NCI-H1105 treated with DMSO at 0.1 percent for 48 hours (cell line): ENCODE measurements around the gene XIST.
"Not testable (repeated sequence)": the region's sequence is repeated elsewhere in the genome, so short reads cannot be mapped to it uniquely, and the experiment has no call there.

Experiments used
- DNase-seq: peaks from one replicate; lab custom pipeline; 2025; lab: John Stamatoyannopoulos, UW

The XIST gene

DNA sequence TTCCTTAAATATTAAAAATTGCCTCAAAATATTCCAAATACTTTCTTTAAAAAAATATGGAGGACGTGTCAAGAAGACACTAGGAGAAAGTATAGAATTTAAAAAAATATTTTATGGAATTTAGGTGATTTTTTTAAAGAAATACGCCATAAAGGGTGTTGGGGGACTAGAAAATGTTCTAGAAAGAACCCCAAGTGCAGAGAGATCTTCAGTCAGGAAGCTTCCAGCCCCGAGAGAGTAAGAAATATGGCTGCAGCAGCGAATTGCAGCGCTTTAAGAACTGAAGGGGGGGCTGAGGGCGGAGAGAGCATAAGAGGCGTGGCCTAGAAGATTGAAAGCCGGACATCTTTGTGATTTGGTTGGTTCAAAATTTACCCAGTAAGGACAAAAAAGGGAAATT is at the start of gene XIST:
XIST (minus strand) TSS at position 248 of the 400 bp plus-strand sequence.
- no peak for DNase-seq

DNA sequence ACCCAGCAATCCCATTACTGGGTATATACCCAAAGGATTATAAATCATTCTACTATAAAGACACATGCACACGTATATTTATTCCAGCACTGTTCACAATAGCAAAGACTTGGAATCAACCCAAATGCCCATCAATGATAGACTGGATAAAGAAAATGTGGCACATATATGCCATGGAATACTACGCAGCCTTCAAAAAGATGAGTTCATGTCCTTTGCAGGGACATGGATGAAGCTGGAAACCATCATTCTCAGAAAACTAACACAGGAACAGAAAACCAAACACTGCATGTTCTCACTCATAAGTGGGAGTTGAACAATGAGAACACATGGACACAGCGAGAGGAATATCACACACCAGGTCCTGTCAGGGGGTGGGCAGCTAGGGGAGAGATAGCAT is 45.8 kb upstream of the XIST start:
- DNase-seq, result not testable (repeated sequence)

DNA sequence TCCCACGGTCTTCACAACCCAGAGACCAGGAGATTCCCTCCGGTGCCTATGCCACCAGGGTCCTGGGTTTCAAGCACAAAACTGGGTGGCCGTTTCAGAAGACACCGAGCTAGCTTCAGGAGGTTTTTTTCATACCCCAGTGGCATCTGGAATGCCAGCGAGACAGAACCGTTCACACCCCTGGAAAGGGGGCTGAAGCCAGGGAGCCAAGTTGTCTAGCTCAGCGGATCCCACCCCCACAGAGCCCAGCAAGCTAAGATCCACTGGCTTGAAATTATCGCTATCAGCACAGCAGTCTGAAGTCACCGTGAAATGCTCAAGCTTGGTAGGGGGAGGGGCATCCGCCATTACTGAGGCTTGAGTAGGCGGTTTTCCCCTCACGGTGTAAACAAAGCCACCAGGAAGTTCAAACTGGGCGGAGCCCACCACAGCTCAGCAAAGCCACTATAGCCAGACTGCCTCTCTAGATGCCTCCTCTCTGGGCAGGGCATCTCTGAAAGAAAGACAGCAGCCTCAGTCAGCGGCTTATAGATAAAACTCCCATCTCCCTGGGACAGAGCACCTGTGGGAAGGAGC is 40.1 kb upstream of the XIST start:
- DNase-seq, result not testable (repeated sequence)

DNA sequence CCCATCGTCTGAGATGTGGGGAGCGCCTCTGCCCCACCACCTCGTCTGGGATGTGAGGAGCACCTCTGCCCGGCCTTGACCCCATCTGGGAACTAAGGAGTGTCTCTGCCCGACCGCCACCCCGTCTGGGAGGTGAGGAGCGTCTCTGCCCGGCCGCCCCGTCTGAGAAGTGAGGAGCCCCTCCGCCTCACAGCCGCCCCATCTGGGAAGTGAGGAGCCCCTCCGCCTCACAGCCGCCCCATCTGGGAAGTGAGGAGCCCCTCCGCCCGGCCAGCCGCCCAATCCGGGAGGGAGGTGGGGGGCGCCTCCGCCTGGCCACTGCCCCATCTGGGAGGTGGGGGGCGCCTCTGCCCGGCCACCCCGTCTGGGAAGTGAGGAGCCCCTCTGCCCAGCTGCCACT is 29.7 kb upstream of the XIST start:
- not testable (repeated sequence) for DNase-seq

DNA sequence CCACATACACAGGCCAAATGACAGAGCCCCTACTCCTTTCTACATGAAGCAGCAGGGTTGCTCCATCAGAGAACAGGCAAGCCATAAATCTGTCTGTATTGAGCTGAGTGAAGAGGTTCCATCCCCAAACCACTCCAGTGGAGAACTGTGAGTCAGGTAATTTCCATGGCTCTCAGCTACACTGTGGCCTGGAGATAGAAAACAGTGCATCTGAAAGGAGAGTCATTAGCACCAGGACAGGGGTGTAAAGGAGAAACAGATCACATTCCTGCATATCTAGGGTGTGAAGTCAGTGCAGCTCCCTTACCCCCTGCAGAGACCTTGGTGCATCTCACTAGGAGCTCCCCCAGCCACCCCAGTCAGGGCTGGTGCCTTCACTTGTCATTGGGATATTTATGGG is 25.2 kb upstream of the XIST start:
- no peak for DNase-seq

DNA sequence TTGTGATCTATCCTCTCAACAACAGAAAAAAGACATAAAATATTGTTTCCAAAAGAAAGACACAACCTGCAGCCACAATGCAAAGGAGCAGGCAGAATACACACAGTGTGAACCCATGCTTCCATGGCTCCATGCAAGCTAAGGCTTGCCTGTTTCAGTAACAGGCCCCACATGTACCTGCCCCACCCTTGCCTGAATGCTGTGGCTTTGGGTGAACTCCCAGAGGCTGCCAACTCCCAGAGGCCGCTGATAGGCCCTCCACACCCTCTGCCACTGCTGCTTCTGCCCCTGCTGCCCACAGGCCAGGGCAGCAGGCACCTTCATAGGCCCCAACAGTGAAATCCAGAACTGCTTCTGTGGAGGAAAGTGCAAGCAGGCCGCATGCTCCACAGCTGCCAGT is 24.4 kb upstream of the XIST start:
- no peak for DNase-seq

DNA sequence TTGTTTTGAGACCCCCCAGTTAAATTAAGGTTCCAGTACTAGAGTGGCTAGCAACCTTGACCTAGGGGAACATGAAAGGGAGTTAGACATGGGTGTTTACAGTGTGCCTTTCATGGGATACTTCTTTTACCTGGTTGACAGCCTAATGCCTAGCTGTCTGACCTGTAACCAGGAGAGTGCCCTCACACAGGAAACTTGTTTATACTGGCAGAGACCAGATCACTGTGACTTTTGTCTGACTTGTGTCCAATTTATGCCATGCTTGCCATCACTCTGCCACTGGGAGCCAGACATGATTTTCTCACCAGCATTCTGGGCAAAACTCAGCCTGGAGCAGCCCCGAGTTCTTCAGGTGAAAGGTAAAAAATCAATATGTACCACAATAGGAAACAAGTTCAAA is 16.4 kb upstream of the XIST start:
- DNase-seq, result no peak

DNA sequence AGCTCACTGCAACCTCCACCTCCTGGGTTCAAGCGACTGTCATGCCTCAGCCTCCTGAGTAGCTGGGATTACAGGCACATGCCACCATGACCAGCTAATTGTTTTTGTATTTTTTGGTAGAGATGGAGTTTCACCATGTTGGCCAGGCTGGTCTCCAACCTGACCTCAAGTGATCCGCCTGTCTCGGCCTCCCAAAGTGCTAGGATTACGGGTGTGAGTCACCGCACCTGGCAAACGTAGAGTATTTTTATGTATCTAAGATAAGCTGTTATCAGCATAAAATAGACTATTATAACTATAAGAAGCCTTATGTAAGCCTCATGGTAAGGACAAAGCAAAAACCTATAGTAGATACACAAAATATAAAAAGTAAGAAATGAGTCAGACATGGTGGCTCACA is 14.6 kb upstream of the XIST start:
- no peak for DNase-seq

DNA sequence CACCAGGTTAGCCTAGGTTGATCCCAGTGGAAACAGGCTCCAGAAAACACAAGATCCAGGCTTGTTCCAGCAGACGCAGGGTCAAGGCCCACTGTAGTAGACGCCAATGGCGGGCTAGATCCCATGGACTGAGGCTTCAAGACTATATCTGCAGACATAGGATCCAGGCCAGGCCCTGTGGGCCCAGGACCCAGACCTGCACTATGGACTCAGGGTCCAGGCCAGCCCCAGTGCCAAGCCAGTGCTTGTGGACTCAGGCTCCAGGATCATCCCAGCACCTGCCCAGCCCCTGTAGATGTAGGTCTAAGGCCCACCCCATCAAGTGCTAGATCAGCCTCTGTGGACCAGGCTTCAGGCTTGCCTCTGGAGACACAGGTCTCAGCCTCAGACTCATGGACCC is 11.3 kb upstream of the XIST start:
- no peak for DNase-seq

DNA sequence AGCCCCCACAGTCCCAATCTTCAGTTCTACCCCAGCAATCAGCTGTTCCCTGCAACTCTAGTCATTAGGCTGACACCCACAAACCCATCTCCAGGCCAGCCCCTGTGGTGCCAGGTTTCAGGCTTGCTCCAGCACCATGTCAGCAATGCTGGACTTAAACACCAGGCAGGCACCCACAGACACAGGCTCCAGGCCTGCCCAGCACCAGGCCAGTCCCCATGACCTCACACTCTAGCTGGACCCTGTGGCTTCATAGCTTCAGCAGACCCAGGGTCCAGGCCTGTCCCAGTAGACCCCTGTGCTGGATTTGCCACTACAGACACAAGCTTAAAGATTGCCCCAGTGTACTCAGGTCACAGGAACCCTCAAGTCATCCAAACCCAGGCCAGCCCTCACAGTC is 10.8 kb upstream of the XIST start:
- DNase-seq, result no peak

DNA sequence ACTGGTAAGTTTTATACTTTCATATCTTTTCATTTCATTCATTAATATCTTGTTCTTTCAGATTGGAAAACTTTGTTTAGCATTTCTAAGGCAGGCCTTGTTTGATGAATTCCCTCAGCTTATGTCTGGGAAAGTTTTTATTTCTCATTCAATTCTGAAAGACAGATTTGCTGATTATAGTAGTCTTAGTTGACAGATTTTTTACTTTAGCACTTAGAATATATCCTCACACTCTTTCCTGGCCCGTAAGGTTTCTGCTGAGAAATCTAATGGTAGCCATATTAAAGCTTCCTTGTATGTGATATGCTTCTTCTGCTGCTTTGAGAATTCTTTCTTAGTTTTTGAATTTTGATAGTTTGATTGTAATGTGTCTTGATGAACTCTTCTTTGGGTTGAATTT is 7.1 kb upstream of the XIST start:
- no peak for DNase-seq

DNA sequence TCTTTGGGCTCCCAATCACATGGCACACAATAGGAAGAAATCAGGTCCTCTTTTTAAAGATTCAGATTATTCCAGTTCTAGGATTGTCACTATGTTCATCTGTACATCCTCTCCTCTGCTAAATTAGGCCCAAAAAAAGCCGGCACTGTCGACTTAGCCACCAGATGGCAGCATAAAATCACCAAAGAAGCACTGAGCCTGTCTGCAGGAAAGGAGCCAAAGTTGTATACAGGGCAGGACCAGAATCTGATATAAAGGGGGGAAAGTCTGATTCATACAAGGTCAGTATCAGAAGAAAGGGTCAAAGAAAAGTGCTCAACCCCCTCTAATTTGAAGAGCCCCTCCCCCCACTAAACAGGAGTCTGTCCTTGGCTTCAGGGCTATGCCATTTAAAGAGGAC is 3.0 kb upstream of the XIST start:
- peak; percentile 47 for DNase-seq

DNA sequence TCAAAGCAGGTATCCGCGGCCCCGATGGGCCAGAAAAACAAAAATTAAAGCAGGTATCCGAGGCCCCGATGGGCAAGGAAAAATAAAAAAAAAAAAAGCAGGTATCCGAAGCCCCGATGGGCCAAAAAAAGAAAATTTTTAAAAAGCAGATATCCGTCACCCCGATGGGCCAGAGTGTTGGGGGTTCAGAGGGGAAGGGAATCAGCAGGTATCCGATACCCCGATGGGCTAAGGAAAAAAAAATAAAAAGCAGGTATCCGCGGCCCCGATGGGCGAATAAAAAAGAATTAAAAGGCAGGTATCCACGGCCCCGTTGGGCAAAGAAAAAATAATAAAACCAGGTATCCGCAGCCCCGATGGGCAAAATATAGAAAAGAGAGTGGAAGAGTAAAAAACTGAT is 492 bp downstream of the XIST start:
- DNase-seq, result no peak

DNA sequence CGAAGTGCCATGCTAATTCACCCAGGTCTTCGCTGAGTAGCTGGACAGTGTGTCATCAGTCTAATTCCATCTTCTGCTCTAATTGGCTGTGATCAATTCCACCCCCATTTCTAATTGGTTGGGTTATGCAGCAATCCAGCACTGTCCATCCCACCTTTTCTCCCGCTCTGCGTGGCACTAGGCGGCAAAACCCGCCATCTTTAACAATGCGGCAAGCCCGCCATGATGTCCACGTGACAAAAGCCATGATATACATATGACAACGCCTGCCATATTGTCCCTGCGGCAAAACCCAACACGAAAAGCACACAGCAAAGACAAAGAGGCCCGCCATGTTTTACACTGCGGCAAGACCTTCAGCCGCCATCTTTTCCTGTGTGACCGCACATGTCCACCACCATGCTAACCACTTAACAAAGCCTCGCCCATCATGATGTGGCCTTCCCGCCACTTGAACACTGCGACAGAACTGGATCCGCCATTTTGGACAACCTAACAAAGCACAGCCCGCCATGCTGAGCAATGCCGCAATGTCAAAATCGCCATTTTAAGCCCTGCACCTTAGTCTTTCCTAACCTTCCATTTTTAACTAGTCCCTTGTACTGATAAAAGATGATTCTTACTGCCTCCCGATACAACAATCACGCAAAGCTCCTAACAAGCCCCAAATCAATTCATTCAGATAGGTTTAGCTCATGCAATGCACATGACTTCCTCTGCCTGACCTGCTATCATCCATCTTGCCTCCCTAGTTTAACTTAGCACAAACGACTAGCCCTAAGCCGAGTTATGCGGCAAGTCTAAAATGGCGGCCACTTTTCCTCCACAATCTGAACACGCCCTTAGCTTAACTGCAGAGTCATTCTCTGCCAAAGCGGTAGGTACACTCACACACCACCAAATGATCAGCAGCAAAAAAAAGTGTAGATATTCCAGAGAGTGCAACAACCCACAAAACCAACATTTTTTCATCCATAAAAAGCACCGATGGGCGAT is 1.2 kb downstream of the XIST start:
- no peak for DNase-seq

DNA sequence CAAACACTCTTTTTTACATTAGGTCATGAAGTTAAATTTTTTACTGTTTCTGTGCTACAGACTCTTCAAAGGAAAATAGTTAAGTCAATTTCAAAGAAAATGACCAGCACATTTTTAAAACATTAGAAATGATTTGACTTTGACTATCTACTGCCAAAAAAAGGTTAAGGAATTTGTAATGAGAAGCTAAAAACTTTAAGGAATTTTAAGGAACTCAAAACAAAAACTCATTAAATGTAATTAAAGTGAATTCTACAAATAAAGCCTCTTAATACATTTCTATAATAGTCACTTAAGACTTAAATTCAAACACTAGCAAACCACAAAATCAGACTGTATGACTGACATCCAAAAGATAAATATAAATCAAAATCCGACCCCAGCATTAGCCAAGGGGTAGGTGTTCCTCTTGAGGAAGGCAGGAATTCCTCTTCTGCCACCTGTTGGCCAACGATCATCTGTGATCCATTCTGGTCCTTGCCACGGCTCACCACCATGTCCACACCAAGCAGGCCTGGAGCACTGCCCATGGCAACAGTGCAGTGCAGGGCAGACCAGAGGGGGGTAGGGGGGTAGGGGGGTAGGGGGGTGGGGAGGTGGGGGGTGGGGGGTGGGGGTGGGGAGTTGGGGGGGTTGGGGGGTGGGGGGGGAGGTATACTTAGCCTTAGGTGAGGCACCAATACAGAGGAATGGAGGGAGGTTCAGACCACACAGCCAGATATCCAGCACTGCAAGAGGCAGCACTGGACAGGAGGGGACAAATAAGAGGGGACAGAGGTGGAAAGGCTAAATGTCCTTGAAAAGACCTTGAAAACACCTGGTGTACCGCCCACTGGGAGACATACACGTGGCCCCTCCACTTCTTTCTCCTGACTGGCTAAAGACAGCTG is 2.1 kb downstream of the XIST start:
- no peak for DNase-seq

DNA sequence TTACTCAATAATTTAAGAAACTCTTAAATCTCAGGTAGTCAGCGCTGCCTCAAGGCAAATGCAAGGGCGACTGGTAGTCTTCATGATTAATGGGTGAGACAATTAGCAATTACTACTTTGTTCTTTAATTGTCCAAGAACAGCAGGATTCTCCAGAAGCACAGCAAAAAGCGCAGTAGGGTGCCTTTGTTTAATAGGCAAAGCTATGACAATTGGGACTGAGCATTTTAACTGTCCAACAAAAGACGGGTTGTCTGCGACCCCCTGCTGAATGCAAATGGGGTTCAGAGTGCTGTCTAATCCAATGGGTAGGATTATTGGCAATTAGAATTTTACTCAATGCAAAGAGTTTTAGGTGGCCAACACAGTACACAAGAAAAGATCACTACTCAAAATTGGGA is 3.4 kb downstream of the XIST start:
- no peak for DNase-seq

DNA sequence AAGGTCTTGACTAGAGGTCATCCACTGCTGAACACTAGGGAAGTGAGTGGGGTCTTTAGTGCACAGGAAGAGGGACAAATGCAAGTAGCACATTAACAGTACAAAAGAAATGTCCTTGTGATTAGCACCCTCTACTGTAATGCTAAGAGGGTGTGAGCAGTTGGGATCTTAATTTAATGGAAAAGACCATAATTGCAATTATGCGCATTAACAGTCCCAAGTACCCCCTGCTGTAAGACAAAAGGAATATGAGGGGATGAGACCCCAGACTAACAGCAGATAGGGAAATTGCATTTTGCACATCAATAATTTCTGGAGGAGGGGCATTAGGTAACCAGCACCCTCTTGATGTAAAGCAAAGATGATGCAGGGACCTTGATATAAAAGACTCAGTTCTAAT is 4.5 kb downstream of the XIST start:
- no peak for DNase-seq

DNA sequence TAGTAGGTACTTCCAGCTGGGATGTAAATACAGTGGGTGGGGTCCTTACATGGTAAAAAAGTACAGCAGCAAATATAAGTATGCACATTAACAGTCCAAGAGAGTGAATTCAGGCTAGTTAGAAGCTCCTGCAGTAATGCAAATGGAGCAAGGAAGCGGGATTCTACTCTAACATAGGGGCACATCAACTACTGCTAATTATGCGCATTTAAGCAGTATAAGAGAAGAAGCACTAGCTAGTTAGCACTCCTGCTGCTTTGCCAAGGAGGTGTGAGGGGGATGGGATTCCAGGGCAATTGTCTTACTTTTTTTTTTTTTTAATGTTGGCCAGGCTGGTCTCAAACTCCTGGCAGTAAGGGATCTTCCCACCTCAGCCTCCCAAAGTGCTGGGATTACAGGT is 5.4 kb downstream of the XIST start:
- no peak for DNase-seq

DNA sequence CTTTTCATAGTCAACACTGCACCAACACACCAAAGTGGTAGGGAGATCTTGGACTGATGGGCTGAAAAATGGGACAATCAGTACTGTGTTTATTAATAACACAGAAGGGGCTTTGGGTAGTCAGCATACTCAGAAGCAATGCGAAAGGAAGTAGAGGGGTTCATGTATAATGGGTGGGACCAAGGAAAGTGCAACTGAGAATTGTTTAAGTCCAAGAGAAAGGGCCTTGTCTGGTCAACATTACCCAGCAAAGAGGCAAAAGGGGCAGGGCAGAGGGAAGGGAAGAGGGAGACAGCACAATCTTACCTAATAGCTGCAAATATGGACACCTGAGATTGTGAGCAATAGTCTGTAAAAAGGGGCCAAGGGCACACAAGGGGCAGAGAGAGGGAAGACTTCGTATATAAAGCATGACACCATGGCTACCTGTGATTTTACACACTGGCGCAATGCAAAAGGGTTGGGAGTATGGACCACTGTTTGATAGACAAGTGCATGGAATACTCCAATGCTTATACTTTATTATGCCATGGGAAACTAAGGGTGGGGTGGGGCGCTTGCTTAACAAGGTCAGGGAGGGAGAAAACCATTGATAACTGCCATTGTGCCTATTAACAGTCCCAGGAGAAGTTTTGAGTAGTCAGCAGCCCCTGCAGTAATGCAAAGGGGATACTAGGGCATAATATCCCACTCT is 9.8 kb downstream of the XIST start:
- no peak for DNase-seq

DNA sequence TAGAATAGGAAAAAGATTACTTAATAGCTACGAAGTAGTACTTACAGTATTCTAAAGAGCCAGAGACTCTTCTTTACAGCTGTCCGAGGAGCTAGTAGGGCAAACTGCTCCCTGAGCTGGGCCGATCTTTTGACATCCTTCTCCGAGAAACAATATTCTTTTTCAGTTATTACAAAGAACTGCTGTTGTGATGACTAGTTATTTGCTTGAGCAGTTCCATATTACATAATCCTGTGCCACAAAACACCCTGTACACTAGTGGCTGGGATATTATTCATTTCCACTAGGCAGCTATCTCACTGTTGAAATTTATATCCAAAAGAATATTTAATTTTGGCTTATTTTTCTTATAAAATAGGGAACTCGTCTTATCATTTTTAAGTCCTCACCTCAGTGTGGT is 11.2 kb downstream of the XIST start:
- DNase-seq, result no peak

DNA sequence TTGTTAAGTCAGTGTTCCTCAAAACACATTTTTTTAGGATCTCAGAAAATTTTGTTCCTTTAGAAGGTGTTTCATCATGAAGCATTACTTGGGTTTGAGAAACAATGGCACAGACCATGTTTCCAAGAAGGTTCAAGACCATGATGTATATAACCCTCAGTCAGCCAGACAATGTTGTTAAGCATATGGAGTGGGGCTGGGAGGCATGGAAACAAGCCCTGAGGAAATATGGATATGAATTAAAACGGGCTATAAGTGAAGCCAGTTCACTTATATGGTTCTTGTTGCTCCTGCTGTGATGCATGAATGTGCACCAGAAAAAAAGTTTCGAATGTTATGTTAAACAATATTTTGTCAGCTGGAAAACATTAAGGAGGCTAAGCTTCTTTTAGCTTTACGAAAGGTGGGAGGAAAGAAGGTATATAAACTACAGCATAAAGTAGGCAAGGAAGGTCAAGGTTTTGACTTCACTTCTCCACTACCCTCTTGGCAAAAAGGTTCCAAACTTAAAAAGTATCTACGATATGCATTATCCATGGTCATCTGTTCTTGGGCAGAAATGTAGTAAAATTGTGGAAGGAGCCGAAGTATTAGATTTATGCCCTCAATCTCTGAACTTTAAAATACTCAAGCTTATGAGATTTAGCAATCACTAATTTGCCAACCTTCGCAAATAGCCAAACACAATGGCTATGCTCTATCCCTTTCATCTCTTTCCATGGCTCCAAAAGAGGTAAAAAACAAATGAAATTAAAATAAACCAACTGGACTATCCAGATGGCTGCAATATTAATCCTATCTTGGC is 12.2 kb downstream of the XIST start:
- DNase-seq, result no peak
